Ramos (cell line): ENCODE data around the gene RABEPK.
"Not testable (repeated sequence)": the region's sequence is repeated elsewhere in the genome, so short reads cannot be mapped to it uniquely, and the experiment has no call there.

Experiments used
- in situ Hi-C: fragments of 300-500 bp; cut with MboI; formaldehyde crosslinking; loops from one replicate; pipeline ENCODE4 v1.14.3; 2022; ENCODE audit warnings: low sequenced_read_pairs; ENCODE audit not compliant: unreplicated experiment

The RABEPK gene

GRCh38 chr9:125190361-125190801 lies 10.0 kb upstream of the RABEPK start:
- in situ Hi-C loops: no loop called here

DNA sequence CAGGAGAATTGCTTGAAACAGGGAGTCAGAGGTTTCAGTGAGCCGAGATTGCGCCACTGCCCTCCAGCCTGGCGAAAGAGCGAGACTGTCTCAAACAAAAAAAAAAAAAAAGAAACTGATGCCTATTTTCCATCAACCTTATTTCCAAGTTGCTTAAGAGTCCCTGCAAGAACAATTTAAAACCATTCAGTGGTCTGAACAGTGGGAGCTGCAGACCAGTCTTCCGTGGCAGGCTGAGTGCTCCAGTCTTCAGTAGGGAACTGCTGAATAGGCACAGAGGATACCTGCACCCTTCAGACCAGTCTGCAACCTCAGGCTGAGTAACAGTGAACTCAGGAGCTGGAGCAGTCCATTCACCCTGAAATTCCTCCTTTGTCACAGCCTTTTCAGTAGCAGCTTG lies 5.9 kb upstream of the RABEPK start:
- in situ Hi-C loops: not testable (repeated sequence)

- in situ Hi-C loops: not testable (repeated sequence)
Observed at GRCh38 chr9:125195591-125195990, 4.8 kb upstream of the RABEPK start.

- in situ Hi-C loops: no loop called here
Observed at GRCh38 chr9:125202846-125203618, 2.7 kb downstream of the RABEPK start.

GRCh38 chr9:125204477-125204876 lies 4.1 kb downstream of the RABEPK start:
- in situ Hi-C loops: no loop called here

GRCh38 chr9:125214186-125214585 lies 13.8 kb downstream of the RABEPK start:
- in situ Hi-C loops: no loop called here

DNA sequence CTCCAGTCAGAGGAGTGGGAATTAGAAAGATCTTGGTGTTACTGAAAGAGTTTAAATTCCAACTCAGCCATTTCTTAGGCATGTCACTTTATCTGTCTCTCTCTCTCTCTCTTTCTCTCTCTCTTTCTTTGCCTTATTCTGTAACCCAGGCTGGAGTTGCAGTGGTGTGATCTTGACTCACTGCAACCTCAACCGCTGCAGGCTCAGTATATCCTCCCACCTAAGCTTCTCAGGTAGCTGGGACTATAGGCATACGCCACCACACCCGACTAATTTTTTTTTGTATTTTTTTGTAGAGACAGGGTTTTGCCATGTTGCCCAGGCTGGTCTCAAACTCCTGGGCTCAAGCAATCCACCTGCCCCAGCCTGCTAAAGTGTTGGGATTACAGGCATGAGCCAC lies 18.3 kb downstream of the RABEPK start:
- in situ Hi-C loops: no loop called here

- in situ Hi-C loops: not testable (repeated sequence)
Observed at GRCh38 chr9:125224858-125225257, 24.5 kb downstream of the RABEPK start.

DNA sequence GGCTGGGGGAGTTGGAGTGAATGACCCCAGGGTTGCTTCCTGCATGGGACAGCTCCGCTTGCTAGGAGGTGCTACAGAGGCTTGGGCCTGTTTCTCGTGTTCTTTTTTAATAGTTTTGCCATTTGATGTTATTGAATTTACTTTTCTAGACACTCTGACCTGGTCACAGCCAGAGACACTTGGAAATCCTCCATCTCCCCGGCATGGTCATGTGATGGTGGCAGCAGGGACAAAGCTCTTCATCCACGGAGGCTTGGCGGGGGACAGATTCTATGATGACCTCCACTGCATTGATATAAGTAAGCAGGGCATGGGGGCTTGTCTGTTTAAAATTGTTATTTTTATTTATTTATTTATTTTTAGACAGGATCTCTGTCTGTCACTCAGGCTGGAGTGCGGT lies 27.4 kb downstream of the RABEPK start:
- in situ Hi-C loops: no loop called here

GRCh38 chr9:125233678-125234077 lies 33.3 kb downstream of the RABEPK start:
- in situ Hi-C loops: no loop called here

DNA sequence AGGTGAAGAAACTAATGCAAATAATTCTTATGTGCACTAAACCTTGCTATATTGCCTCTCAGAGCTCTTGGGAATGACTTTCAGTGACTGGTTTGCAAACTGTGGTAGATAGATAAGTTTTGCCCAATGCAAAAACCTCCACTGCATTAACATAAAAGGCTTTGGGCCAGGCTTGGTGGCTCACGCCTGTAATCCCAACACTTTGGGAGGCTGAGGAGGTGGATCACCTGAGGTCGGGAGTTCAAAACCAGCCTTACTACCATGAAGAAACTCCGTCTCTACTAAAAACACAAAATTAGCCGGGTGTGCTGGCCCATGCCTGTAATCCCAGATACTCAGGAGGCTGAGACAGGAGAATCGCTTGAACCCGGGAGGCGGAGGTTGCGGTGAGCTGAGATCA lies 33.8 kb downstream of the RABEPK start:
- in situ Hi-C loops: not testable (repeated sequence)

- in situ Hi-C loops: no loop called here
Observed at GRCh38 chr9:125235804-125236519, 35.6 kb downstream of the RABEPK start.

GRCh38 chr9:125236520-125237159 lies 36.3 kb downstream of the RABEPK start:
- in situ Hi-C loops: not testable (repeated sequence)

DNA sequence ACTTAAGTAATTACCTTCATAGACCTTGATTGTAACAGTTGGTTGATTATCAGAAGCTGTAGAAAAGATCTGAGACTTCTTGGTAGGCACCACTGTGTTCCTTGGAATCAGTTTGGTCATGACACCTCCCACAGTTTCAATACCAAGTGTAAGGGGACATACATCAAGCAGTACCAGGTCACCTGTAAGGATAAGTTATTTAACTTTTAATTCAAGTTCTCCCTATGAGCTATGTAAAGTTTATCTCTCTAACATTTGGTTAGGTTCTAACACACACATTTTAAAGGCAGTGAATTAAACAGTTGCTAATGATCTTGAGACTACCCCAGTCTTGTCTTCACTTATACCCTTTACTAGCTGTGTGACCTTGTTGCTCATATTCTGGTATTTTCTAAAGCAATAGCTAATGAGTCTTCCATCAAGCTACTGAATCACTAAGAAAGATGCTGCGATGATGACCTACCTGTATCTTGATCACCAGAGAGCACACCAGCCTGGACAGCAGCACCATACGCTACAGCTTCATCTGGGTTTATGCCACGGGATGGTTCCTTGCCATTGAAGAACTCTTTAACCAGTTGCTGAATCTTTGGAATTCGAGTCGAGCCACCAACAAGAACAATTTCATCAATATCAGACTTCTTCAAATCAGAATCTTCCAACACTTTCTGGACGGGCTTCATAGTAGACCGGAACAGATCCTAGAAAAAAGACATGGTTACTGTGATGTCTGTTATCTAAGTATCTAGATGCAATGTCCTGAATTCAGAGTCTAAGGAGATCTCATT lies 38.0 kb downstream of the RABEPK start:
- in situ Hi-C loops: no loop called here

- in situ Hi-C loops: no loop called here
Observed at GRCh38 chr9:125238915-125239446, 38.6 kb downstream of the RABEPK start.

- in situ Hi-C loops: no loop called here
Observed at GRCh38 chr9:125239631-125240597, 39.6 kb downstream of the RABEPK start.

DNA sequence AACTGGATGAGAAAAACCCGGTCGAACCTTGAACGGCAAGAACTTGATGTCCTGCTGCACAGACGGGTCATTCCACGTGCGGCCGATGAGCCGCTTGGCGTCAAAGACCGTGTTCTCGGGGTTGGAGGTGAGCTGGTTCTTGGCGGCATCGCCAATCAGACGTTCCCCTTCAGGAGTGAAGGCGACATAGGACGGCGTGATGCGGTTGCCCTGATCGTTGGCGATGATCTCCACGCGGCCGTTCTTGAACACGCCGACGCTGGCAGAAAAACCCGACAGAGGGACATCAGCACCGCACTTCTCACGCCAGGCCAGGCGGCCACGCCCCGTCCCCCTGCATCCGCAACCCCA lies 40.3 kb downstream of the RABEPK start:
- in situ Hi-C loops: no loop called here

DNA sequence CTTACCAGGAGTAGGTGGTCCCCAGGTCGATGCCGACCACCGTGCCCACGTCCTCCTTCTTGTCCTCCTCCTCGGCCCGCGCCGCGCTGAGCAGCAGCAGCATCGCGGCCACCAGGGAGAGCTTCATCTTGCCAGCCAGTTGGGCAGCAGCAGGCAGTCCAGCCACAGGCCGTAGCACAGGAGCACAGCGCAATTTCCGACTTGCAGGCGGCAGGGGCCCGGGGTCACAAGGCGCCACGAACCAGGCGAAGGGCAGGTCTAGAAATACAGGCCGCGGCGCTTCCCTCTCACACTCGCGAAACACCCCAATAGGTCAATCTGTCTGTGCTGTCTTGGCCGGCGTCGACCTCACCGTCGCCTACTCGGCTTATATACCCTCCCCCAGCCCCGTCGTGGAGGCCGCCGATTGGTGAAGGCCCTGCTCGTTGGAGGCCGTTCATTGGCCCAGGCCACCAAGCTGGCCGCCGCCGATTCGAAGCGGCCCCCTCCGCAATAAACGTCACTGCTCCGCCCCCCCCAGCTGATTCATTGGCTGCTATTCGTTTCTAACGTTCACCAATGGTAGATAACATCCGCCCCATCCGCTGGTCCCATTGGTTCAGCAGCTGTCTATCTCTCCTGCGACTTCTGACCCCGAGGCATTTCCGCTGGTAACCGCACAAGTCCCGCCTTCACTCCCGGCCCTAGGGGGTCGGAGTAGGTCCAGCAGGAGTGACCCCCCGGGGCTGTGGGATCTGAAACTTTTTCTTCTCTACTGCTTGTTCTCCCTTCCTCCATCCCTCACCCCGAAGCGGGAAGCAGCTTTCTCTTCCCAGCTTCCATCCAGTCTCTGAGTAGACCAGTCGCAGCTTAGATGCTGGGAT lies 40.9 kb downstream of the RABEPK start, which contains the start of gene HSPA5:
HSPA5 (minus strand) TSS at position 344 of the 863 bp plus-strand sequence; CDS start at position 127, 217 bp downstream.
- in situ Hi-C loops: no loop called here
